KOPT-K1 (cell line): ENCODE data around the gene ACTMAP.

Experiments
- H3K27ac ChIP-seq: fragments of 200-600 bp; sonication (generic); 2 replicates; pipeline ENCODE4 v1.5.1; 2016; ENCODE audit warnings: antibody characterized with exemption, mild to moderate bottlenecking, low read depth, low read length; ENCODE audit not compliant: poor library complexity, severe bottlenecking
- H3K36me3 ChIP-seq: fragments of 200-600 bp; sonication (generic); 2 replicates; pipeline ENCODE4 v1.5.1; 2017; ENCODE audit warnings: antibody characterized with exemption, mild to moderate bottlenecking, low read length, moderate library complexity; ENCODE audit not compliant: insufficient read depth
- H3K9me3 ChIP-seq: fragments of 200-600 bp; sonication (generic); 2 replicates; pipeline ENCODE4 v1.5.1; 2017; ENCODE audit warnings: antibody characterized with exemption, low read length, mild to moderate bottlenecking; ENCODE audit not compliant: insufficient read depth, poor library complexity, severe bottlenecking

Gene ACTMAP

GRCh38 chr19:40705950-40706619, 44.2 kb downstream of the ACTMAP start:
- Histone ChIP-seq H3K9me3 (no peaks in the 10 kb centered on the region), H3K36me3 (peaks cover 36% of the 10 kb centered on the region; the same call in 1 of the 2 replicates), H3K27ac (no peak overlapping the region)

GRCh38 chr19:40705362-40705651, 45.0 kb downstream of the ACTMAP start:
- H3K9me3 ChIP-seq: no peaks in the 10 kb centered on the region
- H3K27ac ChIP-seq: no peak overlapping the region
- peaks cover 37% of the 10 kb centered on the region; the same call in 1 of the 2 replicates for H3K36me3 ChIP-seq

DNA sequence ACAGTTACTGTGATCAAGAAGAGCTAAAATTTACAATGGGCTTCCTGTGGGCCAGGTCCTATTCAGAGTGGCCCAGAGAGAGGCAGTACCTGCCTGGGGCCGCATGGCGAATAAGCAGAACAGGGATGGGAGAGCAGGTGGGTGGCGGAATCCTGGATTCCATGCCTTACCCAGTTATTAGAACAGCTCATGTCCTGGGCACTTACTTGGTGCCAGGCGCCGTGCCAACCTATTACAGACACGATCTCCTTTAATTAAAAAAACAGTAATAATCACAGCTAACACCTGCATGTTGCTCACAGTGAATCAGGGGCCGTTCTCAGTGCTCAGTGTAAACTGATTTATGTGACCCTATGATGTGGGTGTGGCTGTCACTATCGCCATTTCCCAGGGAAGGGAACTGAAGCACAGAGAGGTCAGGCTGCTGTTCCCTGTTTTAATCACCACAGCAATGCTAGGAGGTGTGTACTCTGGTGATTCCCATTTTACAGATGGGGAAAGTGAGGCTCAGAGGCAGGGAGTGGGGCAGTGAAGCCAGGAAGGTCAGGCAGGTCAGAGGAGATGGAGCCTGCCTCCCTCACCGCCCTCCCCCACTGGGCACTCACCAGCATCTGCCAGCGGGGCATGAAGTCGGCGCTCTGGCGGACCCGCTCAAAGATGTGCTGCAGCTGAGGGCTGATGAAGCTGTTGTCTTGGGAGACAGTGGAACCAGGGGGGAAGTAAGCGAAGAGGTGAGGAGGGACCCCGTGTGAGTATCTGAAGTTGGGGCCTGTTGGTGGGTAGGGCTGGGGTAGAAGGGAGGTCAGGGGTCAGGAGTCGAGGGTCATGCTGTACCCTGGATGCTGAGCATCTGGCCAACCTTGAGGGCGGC, 45.6 kb downstream of the ACTMAP start:
- Histone ChIP-seq H3K36me3 (peaks cover 35% of the 10 kb centered on the region; the same call in 1 of the 2 replicates), H3K27ac (no peak overlapping the region), H3K9me3 (no peaks in the 10 kb centered on the region)

DNA sequence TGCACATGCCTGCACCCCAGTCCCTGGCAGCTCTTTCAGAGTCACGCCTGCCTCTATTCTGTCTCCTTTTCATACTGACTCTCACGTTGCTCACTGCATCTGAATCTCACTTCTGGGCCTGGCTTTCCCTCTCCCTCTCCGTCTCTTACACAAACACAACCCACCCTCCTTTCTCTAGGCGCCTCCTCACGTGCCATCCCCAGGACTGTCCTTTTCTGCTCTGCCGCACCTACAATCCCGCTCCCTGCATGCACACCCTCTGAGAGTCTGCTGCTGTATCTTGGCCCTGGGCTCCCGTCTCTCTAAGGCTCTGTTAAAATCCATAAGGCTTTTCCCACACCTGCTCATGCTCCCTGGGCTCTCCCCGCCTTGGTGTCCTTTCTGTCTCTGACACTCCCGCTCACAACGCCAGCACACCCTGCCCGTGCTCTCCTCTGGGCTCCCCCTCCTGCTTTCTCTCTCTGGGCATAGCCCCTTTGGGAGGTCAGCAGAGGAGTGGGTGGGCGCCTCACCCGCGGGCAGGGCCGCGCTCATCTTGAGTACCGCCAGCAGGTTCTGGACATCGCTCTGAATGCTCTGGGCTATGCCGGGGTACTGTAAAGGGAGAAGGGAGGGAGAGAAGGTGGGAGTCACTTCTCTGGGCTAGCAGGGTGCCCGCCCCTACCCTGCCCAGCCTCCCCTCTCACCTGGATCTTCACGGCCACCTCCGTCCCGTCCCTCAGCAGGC, 47.1 kb downstream of the ACTMAP start:
- no peaks in the 10 kb centered on the region for H3K9me3 ChIP-seq
- H3K27ac ChIP-seq: no peak overlapping the region
- peaks cover 29% of the 10 kb centered on the region; the same call in 1 of the 2 replicates for H3K36me3 ChIP-seq

- Histone ChIP-seq H3K9me3 (no peaks in the 10 kb centered on the region), H3K27ac (no peak overlapping the region), H3K36me3 (peaks cover 29% of the 10 kb centered on the region; the same call in 1 of the 2 replicates)
Observed at GRCh38 chr19:40702337-40703012, 47.8 kb downstream of the ACTMAP start.

DNA sequence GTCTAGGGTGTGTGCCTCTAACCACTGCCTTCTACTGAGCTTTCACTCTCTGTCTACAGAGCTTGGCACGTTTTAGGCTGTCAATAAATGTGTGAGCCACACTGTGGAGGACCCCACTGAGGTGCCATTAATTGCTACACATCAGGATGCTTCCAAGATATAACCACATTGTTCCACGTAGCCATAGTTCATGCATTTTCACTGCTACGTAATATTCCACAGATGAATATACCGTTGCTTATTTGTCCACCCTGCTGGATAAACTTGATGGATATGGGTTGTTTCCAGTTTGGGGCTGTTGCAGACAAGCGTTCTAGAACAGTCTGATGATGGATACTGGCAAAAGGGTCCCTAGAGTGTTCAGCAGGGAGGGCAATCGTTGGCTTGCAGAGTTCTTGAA, 48.5 kb downstream of the ACTMAP start:
- Histone ChIP-seq H3K36me3 (peaks cover 29% of the 10 kb centered on the region; the same call in 1 of the 2 replicates), H3K27ac (no peak overlapping the region), H3K9me3 (no peaks in the 10 kb centered on the region)

GRCh38 chr19:40700083-40700482, 50.2 kb downstream of the ACTMAP start:
- Histone ChIP-seq H3K36me3 (peaks cover 18% of the 10 kb centered on the region; the same call in 1 of the 2 replicates), H3K9me3 (no peaks in the 10 kb centered on the region), H3K27ac (no peak overlapping the region)

DNA sequence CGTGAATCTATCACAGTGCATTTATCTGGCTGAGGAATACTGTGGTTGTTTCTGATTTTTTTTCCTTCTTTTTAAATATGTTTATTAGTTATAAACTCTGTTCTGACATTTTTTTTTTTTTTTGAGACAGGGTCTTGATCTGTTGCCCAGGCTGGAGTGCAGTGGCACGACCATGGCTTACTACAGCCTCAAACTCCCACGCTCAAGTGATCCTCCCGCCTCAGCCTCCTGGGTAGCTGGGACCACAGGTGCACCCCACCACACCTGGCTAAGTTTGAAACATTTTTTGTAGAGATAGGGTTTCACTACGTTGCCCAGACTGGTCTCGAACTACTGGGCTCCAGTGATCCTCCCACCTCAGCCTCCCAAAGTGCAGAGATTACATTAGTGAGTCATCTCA, 53.3 kb downstream of the ACTMAP start:
- Histone ChIP-seq H3K9me3 (no peaks in the 10 kb centered on the region), H3K36me3 (0 out of 2 replicates have a peak, but pooled peaks cover 8% of the 10 kb centered on the region), H3K27ac (no peak overlapping the region)

GRCh38 chr19:40695881-40696280, 54.4 kb downstream of the ACTMAP start:
- Histone ChIP-seq H3K27ac (no peak overlapping the region), H3K36me3 (no peaks in the 10 kb centered on the region), H3K9me3 (no peaks in the 10 kb centered on the region)

DNA sequence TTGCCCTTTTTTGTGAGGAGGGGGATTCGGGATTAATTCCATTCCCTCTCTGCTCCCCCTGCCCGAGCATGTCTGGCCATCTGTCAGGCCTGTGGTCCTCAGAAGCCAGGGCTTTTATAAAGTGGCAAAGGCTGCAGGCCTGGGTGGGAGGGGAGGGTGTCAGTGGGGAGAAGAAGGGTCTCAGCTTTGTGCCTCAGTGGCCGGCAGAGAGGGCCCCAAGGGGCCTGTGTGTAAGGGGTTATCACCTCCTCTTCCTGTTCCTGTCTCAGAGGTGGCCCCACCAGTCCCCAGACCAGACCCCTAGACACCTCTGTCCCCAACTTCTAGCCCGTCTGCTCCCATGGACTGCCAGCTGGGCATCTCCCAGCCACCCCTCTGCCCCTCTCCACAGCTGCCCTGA, 56.4 kb downstream of the ACTMAP start:
- H3K36me3 ChIP-seq: no peaks in the 10 kb centered on the region

DNA sequence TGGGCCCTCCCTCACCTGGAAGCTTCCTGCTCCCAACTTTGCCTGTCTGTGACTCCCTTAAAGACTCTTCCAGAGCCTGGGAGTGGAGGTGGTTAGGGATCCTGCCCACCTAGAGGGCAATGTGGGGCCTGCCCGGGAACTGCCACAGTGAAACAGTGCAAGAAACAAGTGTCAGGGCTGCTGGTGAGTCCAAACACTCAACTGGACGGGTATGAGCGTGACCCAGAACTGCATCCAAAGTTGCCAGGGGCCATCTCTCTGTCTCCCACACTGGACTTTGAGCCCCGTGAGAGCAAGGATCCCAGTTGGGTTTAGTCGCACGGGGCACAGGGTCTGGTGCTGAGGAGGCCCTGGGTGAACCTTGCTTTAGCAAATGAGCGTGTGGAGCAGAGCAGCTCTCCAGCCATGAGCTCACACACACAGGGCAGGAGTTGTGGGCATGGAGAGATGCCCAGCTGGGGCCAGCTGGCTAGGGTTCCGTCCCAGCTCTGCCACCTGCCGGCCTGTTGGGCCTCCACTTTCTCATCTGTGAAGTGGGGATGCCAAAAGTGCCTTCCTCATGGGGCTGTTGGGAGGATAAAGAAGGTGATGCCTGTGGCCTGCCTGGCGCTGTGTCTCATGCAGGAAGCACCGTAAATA, 57.0 kb downstream of the ACTMAP start:
- H3K27ac ChIP-seq: no peak overlapping the region

More for the DNA sequence above, 56.4 kb downstream of the ACTMAP start:
- H3K27ac ChIP-seq: no peak overlapping the region
- no peaks in the 10 kb centered on the region for H3K9me3 ChIP-seq

DNA sequence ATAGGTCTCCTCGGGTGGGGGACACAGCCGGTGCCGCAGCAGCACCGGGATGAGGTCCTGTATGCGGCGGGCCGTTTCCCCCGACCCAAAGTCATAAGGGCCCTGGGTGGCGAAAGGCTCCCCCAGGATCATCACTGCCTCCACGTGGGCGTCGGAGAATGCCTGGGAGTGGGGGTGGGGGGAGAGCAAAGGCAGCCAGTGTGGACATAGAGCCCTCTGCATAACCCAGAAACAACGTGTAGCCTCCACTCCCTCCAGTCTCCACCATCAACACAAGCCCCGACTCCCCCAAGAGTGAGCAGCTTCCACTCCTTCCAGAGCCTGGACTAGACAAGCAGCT, 58.1 kb downstream of the ACTMAP start:
- Histone ChIP-seq H3K27ac (no peak overlapping the region), H3K36me3 (no peaks in the 10 kb centered on the region), H3K9me3 (no peaks in the 10 kb centered on the region)

More for the DNA sequence above, 57.0 kb downstream of the ACTMAP start:
- Histone ChIP-seq H3K9me3 (no peaks in the 10 kb centered on the region), H3K36me3 (no peaks in the 10 kb centered on the region)

DNA sequence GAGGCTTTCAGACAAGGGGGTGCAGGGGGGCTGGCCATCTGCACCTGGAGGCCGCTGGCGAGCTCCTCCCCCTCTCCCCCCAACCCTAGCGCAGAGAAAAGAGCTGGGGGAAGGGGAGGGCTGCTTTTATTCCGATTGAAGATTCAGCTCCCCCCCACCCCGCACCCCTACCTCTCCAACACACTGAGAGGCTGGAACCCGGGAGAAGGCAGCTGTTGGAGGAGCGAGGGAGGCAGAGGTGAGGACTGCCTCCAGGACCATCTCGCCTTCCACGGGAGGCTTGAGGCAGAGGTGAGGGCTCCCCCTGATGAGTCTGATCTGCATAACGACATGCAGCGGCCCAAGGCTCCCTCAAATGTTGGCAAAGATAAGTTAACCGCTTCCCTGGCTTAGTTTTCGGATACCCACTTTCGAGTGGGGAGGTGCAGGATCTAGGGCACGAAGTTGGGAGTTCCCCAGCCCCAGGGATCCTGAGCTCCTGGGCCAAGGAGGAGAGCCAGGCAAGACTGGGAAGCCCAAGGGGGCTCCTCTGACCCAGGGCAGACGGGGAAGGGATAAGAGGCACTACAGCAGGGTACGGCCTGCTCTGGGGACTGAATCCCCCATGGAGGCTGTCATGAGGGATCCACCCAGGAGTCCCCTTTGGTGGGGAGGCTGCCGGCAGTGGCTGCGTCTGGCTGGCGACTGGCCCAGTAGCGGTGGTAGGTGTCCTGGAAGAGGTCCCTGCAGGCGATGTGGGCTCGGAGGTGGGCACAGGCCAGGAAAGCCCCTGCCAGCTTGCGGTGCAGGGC, 58.7 kb downstream of the ACTMAP start:
- Histone ChIP-seq H3K36me3 (no peaks in the 10 kb centered on the region), H3K9me3 (no peaks in the 10 kb centered on the region), H3K27ac (no peak overlapping the region)
